ENCODE results near the gene ADGRL2. TPM values are rescaled to one million over a fixed set of nuclear protein-coding genes. Genes with fewer than 3 reads are reported as not detected.

ADGRL2 gene
- total RNA-seq, 1 donor from 2014 or later: 270 TPM

GRCh38 chr1:81876901-81877733 is 76.4 kb downstream of the ADGRL2 start:
- Mint-ChIP-seq H3K4me3 (no peak overlapping the region), H3K27me3 (ENCODE audit: insufficient read depth, low read depth) (no peaks in the 10 kb centered on the region), H3K4me1 (peaks cover 44% of the 10 kb centered on the region), H3K36me3 (peaks cover 27% of the 10 kb centered on the region), H3K9me3 (peaks cover 2% of the 10 kb centered on the region), H3K27ac (no peak overlapping the region)
- TF ChIP-seq EZH2phosphoT487 (IDR thresholded peaks at IDR 0.05) (no peak), EZH2 (IDR thresholded peaks at IDR 0.05) (no peak), CTCF (IDR thresholded peaks at IDR 0.05) (no peak)
- Histone ChIP-seq H3K4me2 (peak overlapping the region; percentile 7), H3F3A (ENCODE audit: low read depth) (peaks cover 17% of the 10 kb centered on the region), H3K27ac (peak overlapping the region; percentile 8), H2AFZ (replicated peaks) (no peak overlapping the region), H3K4me1 (peaks cover 91% of the 10 kb centered on the region), H4K20me1 (ENCODE audit: low read depth) (peaks cover 100% of the 10 kb centered on the region), H3K79me2 (ENCODE audit: low read depth) (peaks cover 100% of the 10 kb centered on the region), H3K9me3 (ENCODE audit: low read depth) (no peaks in the 10 kb centered on the region), H3K9ac (no peak overlapping the region), H3K4me3 (no peak overlapping the region), H3K27me3 (no peaks in the 10 kb centered on the region), H3K36me3 (peaks cover 6% of the 10 kb centered on the region)
- no peak for DNase-seq (ENCODE audit: low spot score)

- Histone ChIP-seq H3K9ac (no peak overlapping the region), H3K4me2 (peak overlapping the region; percentile 7), H3F3A (ENCODE audit: low read depth) (peaks cover 16% of the 10 kb centered on the region), H3K27ac (peak overlapping the region; percentile 8), H3K4me3 (no peak overlapping the region), H3K9me3 (ENCODE audit: low read depth) (no peaks in the 10 kb centered on the region), H3K36me3 (peaks cover 6% of the 10 kb centered on the region), H3K27me3 (no peaks in the 10 kb centered on the region), H3K79me2 (ENCODE audit: low read depth) (peaks cover 100% of the 10 kb centered on the region), H4K20me1 (ENCODE audit: low read depth) (peaks cover 100% of the 10 kb centered on the region), H3K4me1 (peaks cover 92% of the 10 kb centered on the region), H2AFZ (replicated peaks) (no peak overlapping the region)
- peaks cover 21% of the 10 kb centered on the region for H3K36me3 Mint-ChIP-seq
- DNase-seq (ENCODE audit: low spot score): no peak
- TF ChIP-seq EZH2phosphoT487 (IDR thresholded peaks at IDR 0.05) (no peak), EZH2 (IDR thresholded peaks at IDR 0.05) (no peak), CTCF (IDR thresholded peaks at IDR 0.05) (no peak)
- H3K4me3 Mint-ChIP-seq: no peak overlapping the region
- no peaks in the 10 kb centered on the region for H3K27me3 Mint-ChIP-seq (ENCODE audit: insufficient read depth, low read depth)
- peaks cover 47% of the 10 kb centered on the region for H3K4me1 Mint-ChIP-seq
- H3K9me3 Mint-ChIP-seq: no peaks in the 10 kb centered on the region
- H3K27ac Mint-ChIP-seq: no peak overlapping the region
Measured at GRCh38 chr1:81877940-81878339, 77.2 kb downstream of the ADGRL2 start.

GRCh38 chr1:81878538-81878937 is 77.8 kb downstream of the ADGRL2 start:
- no peak overlapping the region for H3K9ac ChIP-seq
- peaks cover 42% of the 10 kb centered on the region for H3K4me1 Mint-ChIP-seq
- no peak overlapping the region for H3K4me3 Mint-ChIP-seq
- peaks cover 90% of the 10 kb centered on the region for H3K4me1 ChIP-seq
- no peak overlapping the region for H2AFZ ChIP-seq (replicated peaks)
- H3K9me3 ChIP-seq (ENCODE audit: low read depth): no peaks in the 10 kb centered on the region
- H3K27me3 ChIP-seq: no peaks in the 10 kb centered on the region
- peaks cover 100% of the 10 kb centered on the region for H3K79me2 ChIP-seq (ENCODE audit: low read depth)
- no peak for DNase-seq (ENCODE audit: low spot score)
- no peaks in the 10 kb centered on the region for H3K9me3 Mint-ChIP-seq
- H3K4me3 ChIP-seq: no peak overlapping the region
- peaks cover 17% of the 10 kb centered on the region for H3F3A ChIP-seq (ENCODE audit: low read depth)
- peaks cover 100% of the 10 kb centered on the region for H4K20me1 ChIP-seq (ENCODE audit: low read depth)
- H3K4me2 ChIP-seq: peak overlapping the region; percentile 10
- H3K27ac Mint-ChIP-seq: no peak overlapping the region
- no peaks in the 10 kb centered on the region for H3K27me3 Mint-ChIP-seq (ENCODE audit: insufficient read depth, low read depth)
- H3K27ac ChIP-seq: peak overlapping the region; percentile 2
- peaks cover 18% of the 10 kb centered on the region for H3K36me3 Mint-ChIP-seq
- TF ChIP-seq CTCF (IDR thresholded peaks at IDR 0.05): no peak
- TF ChIP-seq EZH2 (IDR thresholded peaks at IDR 0.05): no peak
- no peak for TF ChIP-seq EZH2phosphoT487 (IDR thresholded peaks at IDR 0.05)
- H3K36me3 ChIP-seq: peaks cover 6% of the 10 kb centered on the region

Measured in neural progenitor cell (in vitro differentiated cells).